IMR-90 (cell line): ENCODE results near the gene BLNK.

Experiments
- CEBPB ChIP-seq: IDR thresholded peaks from 2 replicates; pipeline ENCODE4 v1.6.1; 2012; ENCODE audit warnings: low read depth, low read length, improper control_type of control experiment
- CHD1 ChIP-seq: IDR thresholded peaks from 2 replicates; pipeline ENCODE4 v1.6.1; 2012; ENCODE audit warnings: low read depth, low read length, improper control_type of control experiment
- CTCF ChIP-seq: conservative IDR thresholded peaks from 2 replicates; pipeline ENCODE4 v1.5.1; 2012; ENCODE audit warnings: mild to moderate bottlenecking, low read depth, low read length, improper control_type of control experiment
- ELK1 ChIP-seq: fragments of 150-350 bp; IDR thresholded peaks from 2 replicates; pipeline ENCODE4 v1.6.1; 2016; ENCODE audit warnings: low read depth, mild to moderate bottlenecking, low read length, moderate library complexity, borderline replicate concordance
- FOS ChIP-seq: fragments of 150-350 bp; IDR thresholded peaks from 2 replicates; pipeline ENCODE4 v1.6.1; 2016; ENCODE audit warnings: low read depth, low read length
- MAFK ChIP-seq: IDR thresholded peaks from 2 replicates; pipeline ENCODE4 v1.6.1; 2012; ENCODE audit warnings: low read depth, low read length, improper control_type of control experiment
- MXI1 ChIP-seq: IDR thresholded peaks from 2 replicates; pipeline ENCODE4 v1.6.1; 2012; ENCODE audit warnings: low read depth, mild to moderate bottlenecking, low read length, moderate library complexity, borderline replicate concordance
- NFE2L2 ChIP-seq: fragments of 150-350 bp; IDR thresholded peaks from 2 replicates; pipeline ENCODE4 v1.6.1; 2016; ENCODE audit warnings: low read depth, mild to moderate bottlenecking, low read length
- POLR2A ChIP-seq: IDR thresholded peaks from 2 replicates; pipeline ENCODE4 v1.6.1; 2012; ENCODE audit warnings: mild to moderate bottlenecking, low read depth, low read length
- RAD21 ChIP-seq: IDR thresholded peaks from 2 replicates; pipeline ENCODE4 v1.6.1; 2012; ENCODE audit warnings: low read length, improper control_type of control experiment
- RCOR1 ChIP-seq: IDR thresholded peaks from 2 replicates; pipeline ENCODE4 v1.6.1; 2012; ENCODE audit warnings: mild to moderate bottlenecking, low read length, improper control_type of control experiment; ENCODE audit not compliant: insufficient replicate concordance
- RFX5 ChIP-seq: IDR thresholded peaks from 2 replicates; pipeline ENCODE4 v1.8.0; 2012; ENCODE audit warnings: low read depth, mild to moderate bottlenecking, low read length, moderate library complexity
- SMC3 ChIP-seq: fragments of 150-350 bp; IDR thresholded peaks from 2 replicates; pipeline ENCODE4 v1.6.1; 2016; ENCODE audit warnings: low read depth, mild to moderate bottlenecking, antibody characterized with exemption, low read length, moderate library complexity
- USF2 ChIP-seq: fragments of 150-350 bp; IDR thresholded peaks from 2 replicates; pipeline ENCODE4 v1.6.1; 2017; ENCODE audit warnings: mild to moderate bottlenecking, antibody characterized with exemption, low read length, low read depth

DNA sequence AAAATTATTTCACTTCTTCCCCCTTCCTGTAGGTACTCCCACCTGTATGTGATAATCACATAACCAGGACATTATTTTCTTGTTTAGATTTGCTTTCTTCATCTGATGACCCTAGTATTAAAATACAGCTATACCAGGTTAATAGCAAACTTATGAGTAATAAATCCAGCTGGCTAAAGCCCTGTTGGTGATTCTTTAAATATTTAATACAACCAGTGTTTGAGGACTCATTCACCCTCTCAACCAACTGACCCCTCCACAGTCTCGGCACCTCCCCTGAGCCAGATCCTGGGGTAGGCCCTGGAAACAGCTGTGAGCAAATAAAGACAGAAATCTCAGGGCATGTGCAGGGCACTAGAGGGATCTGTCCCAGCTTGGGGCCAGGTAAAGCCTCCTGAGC lies 58.5 kb downstream of the BLNK start:
- no peak for TF ChIP-seq POLR2A
- no peak for TF ChIP-seq CTCF
- no peak for TF ChIP-seq USF2
- TF ChIP-seq FOS, result no peak
- TF ChIP-seq CEBPB, result no peak
- TF ChIP-seq MXI1, result no peak
- TF ChIP-seq ELK1, result no peak
- TF ChIP-seq NFE2L2, result no peak
- TF ChIP-seq RAD21, result no peak
- TF ChIP-seq MAFK, result no peak
- TF ChIP-seq SMC3, result no peak
- TF ChIP-seq RCOR1, result no peak
- no peak for TF ChIP-seq RFX5
- no peak for TF ChIP-seq CHD1
